WERI-Rb-1 (cell line): ENCODE data around the gene SHROOM3.

ENCODE experiments used
- DNase-seq: peaks from one replicate; pipeline ENCODE4 v3.0.0-alpha.2; 2020
- H3K27ac ChIP-seq: fragments of 250-450 bp; sonication (Bioruptor Pico); 2 replicates; pipeline ENCODE4 v1.5.1; 2020; ENCODE audit warnings: mild to moderate bottlenecking, moderate library complexity
- H3K27me3 ChIP-seq: fragments of 250-450 bp; sonication (Bioruptor Pico); 2 replicates; pipeline ENCODE4 v1.5.1; 2021; ENCODE audit warnings: mild to moderate bottlenecking, low read depth, moderate library complexity; ENCODE audit not compliant: insufficient read depth, severe bottlenecking
- H3K36me3 ChIP-seq: fragments of 250-450 bp; sonication (Bioruptor Pico); 2 replicates; pipeline ENCODE4 v1.5.1; 2020; ENCODE audit warnings: mild to moderate bottlenecking, moderate library complexity
- H3K4me3 ChIP-seq: 2 replicates; pipeline ENCODE4 v1.5.1; 2011; ENCODE audit warnings: low read depth, mild to moderate bottlenecking, control low read depth, low read length
- H3K9me3 ChIP-seq: fragments of 250-450 bp; sonication (Bioruptor Pico); 2 replicates; pipeline ENCODE4 v1.5.1; 2021; ENCODE audit warnings: mild to moderate bottlenecking, moderate library complexity; ENCODE audit not compliant: severe bottlenecking
- TF ChIP-seq, protein P1 (sequence below): IDR thresholded peaks from 2 replicates; pipeline ENCODE4 v1.5.1; 2011; ENCODE audit warnings: low read depth, mild to moderate bottlenecking, control low read depth, inconsistent platforms, low read length

SHROOM3 gene

DNA sequence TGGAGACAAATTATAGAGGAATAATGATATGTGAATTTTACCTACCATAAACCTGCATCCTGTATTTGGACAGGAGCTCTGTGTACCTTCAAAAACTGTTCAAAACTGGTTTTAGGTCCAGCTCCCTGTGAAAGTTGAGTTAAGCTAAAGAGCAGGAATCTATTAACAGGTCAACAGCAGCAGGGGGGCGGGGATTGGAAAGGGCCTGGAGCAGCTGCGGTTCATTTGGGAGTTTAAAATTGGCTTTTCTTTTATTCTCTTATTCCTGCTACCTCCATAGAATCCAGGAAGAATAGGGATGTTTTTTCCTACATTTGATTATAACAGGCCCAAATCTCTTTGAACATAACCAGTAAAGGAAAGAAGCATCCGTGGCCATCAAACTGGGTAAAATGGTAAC, 23.8 kb downstream of the SHROOM3 start:
- Histone ChIP-seq H3K4me3 (no peak overlapping the region), H3K9me3 (peaks cover 3% of the 10 kb centered on the region), H3K36me3 (no peaks in the 10 kb centered on the region), H3K27me3 (no peaks in the 10 kb centered on the region), H3K27ac (no peak overlapping the region)
- TF ChIP-seq, protein P1, sequence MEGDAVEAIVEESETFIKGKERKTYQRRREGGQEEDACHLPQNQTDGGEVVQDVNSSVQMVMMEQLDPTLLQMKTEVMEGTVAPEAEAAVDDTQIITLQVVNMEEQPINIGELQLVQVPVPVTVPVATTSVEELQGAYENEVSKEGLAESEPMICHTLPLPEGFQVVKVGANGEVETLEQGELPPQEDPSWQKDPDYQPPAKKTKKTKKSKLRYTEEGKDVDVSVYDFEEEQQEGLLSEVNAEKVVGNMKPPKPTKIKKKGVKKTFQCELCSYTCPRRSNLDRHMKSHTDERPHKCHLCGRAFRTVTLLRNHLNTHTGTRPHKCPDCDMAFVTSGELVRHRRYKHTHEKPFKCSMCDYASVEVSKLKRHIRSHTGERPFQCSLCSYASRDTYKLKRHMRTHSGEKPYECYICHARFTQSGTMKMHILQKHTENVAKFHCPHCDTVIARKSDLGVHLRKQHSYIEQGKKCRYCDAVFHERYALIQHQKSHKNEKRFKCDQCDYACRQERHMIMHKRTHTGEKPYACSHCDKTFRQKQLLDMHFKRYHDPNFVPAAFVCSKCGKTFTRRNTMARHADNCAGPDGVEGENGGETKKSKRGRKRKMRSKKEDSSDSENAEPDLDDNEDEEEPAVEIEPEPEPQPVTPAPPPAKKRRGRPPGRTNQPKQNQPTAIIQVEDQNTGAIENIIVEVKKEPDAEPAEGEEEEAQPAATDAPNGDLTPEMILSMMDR, result no peak
- DNase-seq, result no peak

DNA sequence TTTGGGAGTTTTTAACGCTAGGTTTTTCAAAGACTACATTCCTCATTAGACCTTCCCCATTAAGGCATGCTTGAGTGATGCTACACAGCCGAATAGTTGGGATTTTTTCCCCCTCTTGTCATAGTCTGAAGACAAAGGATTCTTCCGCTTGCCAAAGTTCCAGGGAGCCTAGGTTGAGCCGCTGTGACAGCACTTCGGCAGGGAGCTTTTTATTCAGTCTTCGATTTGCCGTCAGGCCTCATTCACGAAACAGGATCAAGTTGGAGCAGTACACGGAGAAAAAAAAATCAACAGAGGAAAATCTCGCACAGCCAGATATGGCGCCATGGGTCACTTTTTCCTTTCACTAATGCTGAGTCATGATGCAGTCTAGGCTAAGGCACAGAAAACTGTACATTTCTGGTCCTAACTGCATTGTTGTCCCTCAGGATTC, 24.3 kb downstream of the SHROOM3 start:
- Histone ChIP-seq H3K36me3 (no peaks in the 10 kb centered on the region), H3K27me3 (no peaks in the 10 kb centered on the region), H3K9me3 (peaks cover 6% of the 10 kb centered on the region), H3K4me3 (no peak overlapping the region), H3K27ac (no peak overlapping the region)
- TF ChIP-seq, protein P1, result no peak
- DNase-seq, result no peak

DNA sequence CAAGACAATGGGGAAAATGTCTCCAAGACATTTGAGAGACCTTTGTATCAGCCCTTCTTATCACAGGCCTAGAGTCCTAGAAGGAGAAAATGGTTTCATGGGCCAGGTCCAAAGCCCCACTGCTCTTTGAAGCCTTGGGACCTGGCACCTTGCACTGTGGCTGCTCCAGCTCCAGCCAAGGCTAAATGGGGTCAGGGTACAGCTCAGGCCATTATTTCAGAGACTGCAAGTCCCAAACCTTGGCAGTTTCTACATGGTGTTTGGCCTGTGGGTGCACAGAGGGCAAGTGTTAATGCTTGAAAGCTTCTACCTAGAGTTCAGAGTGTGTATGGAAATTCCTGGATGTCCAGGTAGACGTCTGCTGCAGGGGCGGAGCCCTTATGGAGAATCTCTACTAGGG, 28.5 kb downstream of the SHROOM3 start:
- no peak overlapping the region for H3K27ac ChIP-seq
- H3K4me3 ChIP-seq, result no peak overlapping the region
- DNase-seq, result no peak
- H3K27me3 ChIP-seq, result no peaks in the 10 kb centered on the region
- H3K9me3 ChIP-seq, result peaks cover 6% of the 10 kb centered on the region
- H3K36me3 ChIP-seq, result no peaks in the 10 kb centered on the region
- TF ChIP-seq, protein P1, result no peak

DNA sequence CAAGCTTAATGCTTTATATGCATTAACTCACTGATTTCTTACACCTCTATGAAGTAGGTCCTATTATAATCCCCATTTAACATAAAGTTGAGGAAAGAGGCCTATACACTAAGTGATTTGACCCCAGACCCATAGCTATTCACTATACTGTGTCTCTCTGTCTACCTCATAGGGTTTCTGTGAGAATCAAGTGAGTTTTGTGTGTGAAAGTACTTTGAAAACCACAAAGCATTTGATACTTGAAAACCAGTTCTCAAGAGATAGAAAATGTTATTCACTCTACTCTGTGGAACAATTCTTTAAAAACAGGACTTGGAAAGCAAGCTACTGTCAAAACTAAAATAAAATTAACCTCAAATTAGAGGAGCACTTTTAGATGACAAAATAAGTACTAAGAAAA, 35.0 kb downstream of the SHROOM3 start:
- TF ChIP-seq, protein P1, result no peak
- Histone ChIP-seq H3K9me3 (no peaks in the 10 kb centered on the region), H3K36me3 (no peaks in the 10 kb centered on the region), H3K27ac (no peak overlapping the region), H3K27me3 (no peaks in the 10 kb centered on the region), H3K4me3 (no peak overlapping the region)
- DNase-seq, result no peak

DNA sequence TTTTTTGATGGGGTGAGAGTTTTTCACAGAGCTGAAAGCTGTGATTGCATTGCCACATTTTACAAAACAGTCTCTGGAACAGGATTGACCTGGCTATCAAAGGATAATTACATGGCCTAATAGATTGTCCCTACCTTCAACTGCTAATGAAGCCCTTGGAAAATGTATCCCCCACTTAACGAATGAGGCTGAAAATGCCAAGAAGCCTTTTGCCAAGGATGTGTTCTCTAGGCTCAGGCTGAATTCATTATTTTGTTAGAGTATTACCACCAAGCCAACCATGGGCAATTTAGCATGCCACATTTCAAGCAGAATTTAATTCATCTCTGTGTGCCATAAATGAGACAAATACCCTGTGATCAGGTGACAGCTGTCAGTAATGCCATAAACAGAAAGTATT, 35.5 kb downstream of the SHROOM3 start:
- Histone ChIP-seq H3K36me3 (no peaks in the 10 kb centered on the region), H3K27me3 (no peaks in the 10 kb centered on the region), H3K27ac (no peak overlapping the region), H3K9me3 (no peaks in the 10 kb centered on the region), H3K4me3 (no peak overlapping the region)
- no peak for DNase-seq
- TF ChIP-seq, protein P1, result no peak

DNA sequence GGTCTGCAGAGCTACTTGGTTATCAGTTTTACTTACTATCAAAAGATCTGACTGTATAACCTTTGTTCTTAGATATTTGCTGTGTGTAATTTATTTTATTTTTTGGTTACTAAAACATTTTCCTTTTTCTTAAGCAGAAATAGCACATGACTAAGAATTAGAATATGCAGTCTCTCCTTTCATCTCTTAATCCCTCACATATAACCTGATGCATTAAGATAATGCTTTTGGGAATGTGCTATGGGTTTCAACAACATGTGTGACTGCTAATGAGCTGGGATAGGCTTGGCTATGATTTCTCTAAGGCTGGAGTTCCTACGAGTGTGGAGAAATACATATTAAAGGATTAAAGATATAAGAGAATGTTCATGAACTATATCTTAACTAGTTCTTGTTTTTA, 41.5 kb downstream of the SHROOM3 start:
- Histone ChIP-seq H3K9me3 (no peaks in the 10 kb centered on the region), H3K27me3 (no peaks in the 10 kb centered on the region), H3K36me3 (no peaks in the 10 kb centered on the region), H3K27ac (no peak overlapping the region), H3K4me3 (no peak overlapping the region)
- TF ChIP-seq, protein P1, result no peak
- DNase-seq, result no peak
